H9 (cell line): ENCODE measurements around the gene NMT1. TPM values are rescaled to one million over a fixed set of nuclear protein-coding genes. Genes with fewer than 3 reads are reported as not detected.
A peak's percentile ranks its signal among the peaks of the same experiment; 100 is the strongest.

ENCODE experiments used
- DNase-seq: peaks from one replicate; pipeline ENCODE4 v3.0.0-alpha.2; 2017
- H2AFZ ChIP-seq: one replicate; pipeline ENCODE4 v1.6.1; 2013; ENCODE audit warnings: mild to moderate bottlenecking, low read length, control low read depth, moderate library complexity
- H2AK5ac ChIP-seq: 2 replicates; pipeline ENCODE4 v1.6.1; 2013; ENCODE audit warnings: low read length, control low read depth, mixed read lengths; ENCODE audit not compliant: insufficient read length
- H2BK120ac ChIP-seq: one replicate; pipeline ENCODE4 v1.6.1; 2013; ENCODE audit warnings: low read depth, mild to moderate bottlenecking, low read length, control low read depth, inconsistent platforms; ENCODE audit not compliant: poor library complexity, severe bottlenecking
- H2BK12ac ChIP-seq: 2 replicates; pipeline ENCODE4 v1.6.1; 2013; ENCODE audit warnings: low read length, control low read depth, mixed read lengths, low read depth; ENCODE audit not compliant: insufficient read length
- H2BK15ac ChIP-seq: 2 replicates; pipeline ENCODE4 v1.6.1; 2013; ENCODE audit warnings: low read depth, low read length, control low read depth
- H2BK20ac ChIP-seq: one replicate; pipeline ENCODE4 v1.6.1; 2013; ENCODE audit warnings: low read depth, mild to moderate bottlenecking, low read length, control low read depth, inconsistent platforms; ENCODE audit not compliant: poor library complexity, severe bottlenecking
- H2BK5ac ChIP-seq: 2 replicates; pipeline ENCODE4 v1.6.1; 2013; ENCODE audit warnings: low read length, control low read depth, mixed read lengths; ENCODE audit not compliant: insufficient read length
- H3K14ac ChIP-seq: 2 replicates; pipeline ENCODE4 v1.6.1; 2013; ENCODE audit warnings: low read length, control low read depth; ENCODE audit not compliant: insufficient read depth
- H3K18ac ChIP-seq: 2 replicates; pipeline ENCODE4 v1.6.1; 2013; ENCODE audit warnings: low read depth, mild to moderate bottlenecking, mixed read lengths, low read length, control low read depth; ENCODE audit not compliant: insufficient read length
- H3K23ac ChIP-seq: 2 replicates; pipeline ENCODE4 v1.6.1; 2013; ENCODE audit warnings: low read length, control low read depth, mixed read lengths, low read depth; ENCODE audit not compliant: insufficient read length
- H3K23me2 ChIP-seq: 2 replicates; pipeline ENCODE4 v1.6.1; 2013; ENCODE audit warnings: low read depth, mild to moderate bottlenecking, mixed read lengths, low read length, control low read depth; ENCODE audit not compliant: insufficient read length, poor library complexity, severe bottlenecking
- H3K27ac ChIP-seq: 2 replicates; pipeline ENCODE4 v1.5.1; 2013; ENCODE audit warnings: low read length, control low read depth, mixed read lengths, low read depth; ENCODE audit not compliant: insufficient read length
- H3K27me3 ChIP-seq: 2 replicates; pipeline ENCODE4 v1.6.1; 2013; ENCODE audit warnings: low read length, control low read depth, inconsistent platforms; ENCODE audit not compliant: insufficient read depth
- H3K4ac ChIP-seq: 2 replicates; pipeline ENCODE4 v1.6.1; 2013; ENCODE audit warnings: low read depth, mild to moderate bottlenecking, control low read depth, inconsistent platforms, low read length, moderate library complexity
- H3K4me1 ChIP-seq: 2 replicates; pipeline ENCODE4 v1.6.1; 2013; ENCODE audit warnings: low read length, control low read depth, inconsistent platforms; ENCODE audit not compliant: insufficient read depth
- H3K4me2 ChIP-seq: 2 replicates; pipeline ENCODE4 v1.6.1; 2013; ENCODE audit warnings: low read length, control low read depth, mixed read lengths; ENCODE audit not compliant: insufficient read length, insufficient read depth
- H3K56ac ChIP-seq: 2 replicates; pipeline ENCODE4 v1.6.1; 2013; ENCODE audit warnings: low read depth, mild to moderate bottlenecking, mixed read lengths, low read length, control low read depth; ENCODE audit not compliant: insufficient read length
- H3K79me1 ChIP-seq: 2 replicates; pipeline ENCODE4 v1.6.1; 2013; ENCODE audit warnings: low read depth, mild to moderate bottlenecking, moderate library complexity, low read length, control low read depth, inconsistent platforms; ENCODE audit not compliant: insufficient read depth, poor library complexity, severe bottlenecking
- H3K79me2 ChIP-seq: 2 replicates; pipeline ENCODE4 v1.6.1; 2013; ENCODE audit warnings: low read length, control low read depth, inconsistent platforms; ENCODE audit not compliant: insufficient read depth
- H3K9ac ChIP-seq: 2 replicates; pipeline ENCODE4 v1.6.1; 2013; ENCODE audit warnings: low read length, control low read depth, mixed read lengths; ENCODE audit not compliant: insufficient read length; ENCODE audit errors: extremely low read depth
- H3K9me3 ChIP-seq: one replicate; pipeline ENCODE4 v1.6.1; 2013; ENCODE audit warnings: low read depth, low read length, inconsistent platforms; ENCODE audit not compliant: control insufficient read depth
- H3T11ph ChIP-seq: one replicate; pipeline ENCODE4 v1.6.1; 2013; ENCODE audit warnings: mild to moderate bottlenecking, low read length, control low read depth, inconsistent platforms
- H4K20me1 ChIP-seq: one replicate; pipeline ENCODE4 v1.6.1; 2013; ENCODE audit not compliant: control insufficient read depth, insufficient read length, insufficient read depth
- H4K5ac ChIP-seq: 2 replicates; pipeline ENCODE4 v1.6.1; 2013; ENCODE audit warnings: low read depth, mild to moderate bottlenecking, mixed read lengths, low read length, control low read depth; ENCODE audit not compliant: insufficient read length
- H4K8ac ChIP-seq: replicated peaks from 2 replicates; pipeline ENCODE4 v1.6.1; 2013; ENCODE audit warnings: low read length, control low read depth, mixed read lengths, low read depth; ENCODE audit not compliant: insufficient read length
- H4K91ac ChIP-seq: 2 replicates; pipeline ENCODE4 v1.6.1; 2013; ENCODE audit warnings: low read depth, mild to moderate bottlenecking, moderate library complexity, mixed read lengths, low read length, control low read depth; ENCODE audit not compliant: insufficient read length
- H3K27ac Mint-ChIP-seq, 3 experiments: 2 replicates in 2 of 3; 3 replicates in 1 of 3; pipeline ENCODE4 v1.8.0; 2020 to 2021; ENCODE audit warnings: mixed read lengths in 3 of 3, mild to moderate bottlenecking in 1 of 3, moderate library complexity in 1 of 3
- H3K27me3 Mint-ChIP-seq: 2 replicates; pipeline ENCODE4 v1.8.0; 2021; ENCODE audit warnings: low read depth, mild to moderate bottlenecking, moderate library complexity, mixed read lengths
- H3K36me3 Mint-ChIP-seq, 3 experiments: 2 replicates in 2 of 3; 3 replicates in 1 of 3; pipeline ENCODE4 v1.8.0; 2020 to 2021; ENCODE audit warnings: low read depth in 3 of 3, mixed read lengths in 3 of 3; ENCODE audit not compliant: insufficient read depth in 1 of 3
- H3K4me1 Mint-ChIP-seq, 2 experiments: 2 replicates each; pipeline ENCODE4 v1.8.0; 2020; ENCODE audit warnings: mixed read lengths in 2 of 2
- H3K4me3 Mint-ChIP-seq, 2 experiments: 2 replicates in 1 of 2; 3 replicates in 1 of 2; pipeline ENCODE4 v1.8.0; 2020 to 2021; ENCODE audit warnings: mild to moderate bottlenecking in 2 of 2, mixed read lengths in 2 of 2, moderate library complexity in 1 of 2
- H3K9me3 Mint-ChIP-seq, 2 experiments: 2 replicates in 1 of 2; 3 replicates in 1 of 2; pipeline ENCODE4 v1.8.0; 2020; ENCODE audit warnings: mild to moderate bottlenecking in 2 of 2, mixed read lengths in 2 of 2, moderate library complexity in 1 of 2
- CTCF ChIP-seq: fragments of 200-600 bp; sonication (generic); conservative IDR thresholded peaks from 3 replicates; pipeline ENCODE4 v1.8.0; 2021; ENCODE audit warnings: antibody characterized with exemption, mild to moderate bottlenecking
- WGBS: extraction: QIAGEN DNeasy Blood & Tissue Kit; methylation state at CpG from one replicate; pipeline ENCODE4 v1.1.7; 2013; ENCODE audit warnings: missing lambda C conversion rate, low lambda C conversion rate, mixed read lengths; ENCODE audit not compliant: insufficient read length; ENCODE audit errors: extremely low coverage; 5-methylcytosine and 5-hydroxymethylcytosine counted together
- total RNA-seq: library from RNA; stranded (reverse); gene quantifications from 2 replicates; pipeline ENCODE4 v1.2.1, GENCODE V29; 2021

Gene NMT1
- total RNA-seq, 1 experiment from 2014 or later: 150 TPM

DNA sequence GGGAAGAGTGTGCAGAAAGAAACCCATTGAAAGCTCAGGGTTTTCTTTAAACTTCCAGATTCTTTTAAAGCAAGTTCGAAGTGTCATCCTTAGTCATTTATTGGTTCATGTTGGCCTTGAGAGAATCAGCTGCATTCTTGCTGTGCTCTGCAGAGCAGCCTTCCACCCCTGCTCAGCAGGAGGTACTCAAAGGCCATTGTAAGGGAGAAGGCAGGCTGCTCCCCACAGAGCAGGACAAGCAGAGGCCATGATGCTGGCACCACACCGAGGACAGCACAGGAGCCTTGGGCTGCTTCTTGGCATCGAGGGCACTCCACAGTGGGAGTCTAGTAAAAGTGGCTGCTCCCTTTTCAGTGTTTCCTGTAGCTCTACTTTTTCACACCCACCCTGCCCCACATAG is 29.6 kb downstream of the NMT1 start:
- Histone ChIP-seq H3K23me2 (no peaks in the 10 kb centered on the region), H2BK120ac (no peak overlapping the region), H3K56ac (no peak overlapping the region), H4K8ac (no peak overlapping the region), H4K5ac (no peak overlapping the region), H2AK5ac (no peak overlapping the region), H3K4me1 (peaks cover 2% of the 10 kb centered on the region; the same call in 1 of the 2 replicates), H3K14ac (no peak overlapping the region), H2AFZ (no peak overlapping the region), H3T11ph (no peak overlapping the region), H2BK12ac (no peak overlapping the region), H3K9me3 (no peaks in the 10 kb centered on the region), H4K20me1 (no peaks in the 10 kb centered on the region), H3K27ac (no peak overlapping the region), H3K4ac (no peak overlapping the region), H2BK15ac (no peak overlapping the region), H3K18ac (no peak overlapping the region), H3K23ac (no peak overlapping the region), H3K27me3 (no peaks in the 10 kb centered on the region), H3K4me2 (no peak overlapping the region), H3K79me2 (no peaks in the 10 kb centered on the region), H2BK20ac (no peak overlapping the region), H4K91ac (no peak overlapping the region), H3K79me1 (no peaks in the 10 kb centered on the region), H3K9ac (no peak overlapping the region), H2BK5ac (no peak overlapping the region)
- Mint-ChIP-seq H3K9me3 (no peaks in the 10 kb centered on the region), H3K4me1 (peaks cover 11 to 12% of the 10 kb centered on the region in 2 experiments), H3K27ac (peak overlapping the region; percentile 69 to 81 (median 80); a peak in 4 of 7 replicates), H3K4me3 (no peak overlapping the region), H3K27me3 (no peaks in the 10 kb centered on the region), H3K36me3 (peaks cover 53 to 88% (median 78%) of the 10 kb centered on the region in 3 experiments)
- WGBS: no CpG with 5 or more reads among the region's 3 CpGs
- TF ChIP-seq CTCF: no peak
- no peak for DNase-seq
